ENCODE measurements around the gene TTLL8. TPM values are rescaled to one million over a fixed set of nuclear protein-coding genes. Genes with fewer than 3 reads are reported as not detected.

The TTLL8 gene
- total and polyA plus RNA-seq, 2 donors (not counting 1 experiment from before 2014, with no cell fraction given) = not detected

- Histone ChIP-seq H3K27me3 (ENCODE audit: control insufficient read depth, insufficient read depth, low read length) (no peaks in the 10 kb centered on the region), H3K9ac (ENCODE audit: insufficient read depth, low read length) (no peak overlapping the region), H2AFZ (ENCODE audit: low read length) (no peak overlapping the region), H3K9me3 (ENCODE audit: control insufficient read depth, insufficient read depth, low read depth, low read length) (no peaks in the 10 kb centered on the region), H3K4me3 (replicated peaks in 1 of 4; ENCODE audit: control extremely low read depth in 1 of 4, insufficient read depth in 1 of 4, low read depth in 3 of 4, low read length in 4 of 4) (no peak overlapping the region), H4K20me1 (ENCODE audit: control insufficient read depth, extremely low read depth, insufficient read depth, low read length) (no peaks in the 10 kb centered on the region), H3K36me3 (ENCODE audit: control insufficient read depth, insufficient read depth, low read length) (no peaks in the 10 kb centered on the region), H3K4me2 (ENCODE audit: extremely low read depth, insufficient read depth, low read length) (no peak overlapping the region), H3K79me2 (ENCODE audit: control insufficient read depth, insufficient read depth, low read length) (no peaks in the 10 kb centered on the region), H3K27ac (ENCODE audit: insufficient read depth, low read length) (no peak overlapping the region), H3K4me1 (ENCODE audit: control insufficient read depth, extremely low read depth, insufficient read depth, low read length) (no peaks in the 10 kb centered on the region)
- TF ChIP-seq EZH2 (IDR thresholded peaks at IDR 0.05; ENCODE audit: low read length, missing control alignments) = no peak
- no peak for TF ChIP-seq CTCF (conservative IDR thresholded peaks at IDR 0.05 in 1 of 2, IDR thresholded peaks at IDR 0.05 in 1 of 2; ENCODE audit: low read depth in 1 of 2, low read length in 2 of 2)
- no peak for DNase-seq (ENCODE audit: low read depth in 2 of 2)
Observed at GRCh38 chr22:50032109-50032871, 25.8 kb downstream of the TTLL8 start.

GRCh38 chr22:50031189-50032091, 26.7 kb downstream of the TTLL8 start:
- H3K27ac ChIP-seq (ENCODE audit: insufficient read depth, low read length) = no peak overlapping the region
- no peaks in the 10 kb centered on the region for H4K20me1 ChIP-seq (ENCODE audit: control insufficient read depth, extremely low read depth, insufficient read depth, low read length)
- no peak overlapping the region for H2AFZ ChIP-seq (ENCODE audit: low read length)
- no peaks in the 10 kb centered on the region for H3K9me3 ChIP-seq (ENCODE audit: control insufficient read depth, insufficient read depth, low read depth, low read length)
- TF ChIP-seq CTCF (conservative IDR thresholded peaks at IDR 0.05 in 1 of 2, IDR thresholded peaks at IDR 0.05 in 1 of 2; ENCODE audit: low read depth in 1 of 2, low read length in 2 of 2) = no peak
- no peak for TF ChIP-seq EZH2 (IDR thresholded peaks at IDR 0.05; ENCODE audit: low read length, missing control alignments)
- H3K4me3 ChIP-seq (replicated peaks in 1 of 4; ENCODE audit: control extremely low read depth in 1 of 4, insufficient read depth in 1 of 4, low read depth in 3 of 4, low read length in 4 of 4) = no peak overlapping the region
- H3K27me3 ChIP-seq (ENCODE audit: control insufficient read depth, insufficient read depth, low read length) = no peaks in the 10 kb centered on the region
- no peaks in the 10 kb centered on the region for H3K4me1 ChIP-seq (ENCODE audit: control insufficient read depth, extremely low read depth, insufficient read depth, low read length)
- H3K9ac ChIP-seq (ENCODE audit: insufficient read depth, low read length) = no peak overlapping the region
- no peaks in the 10 kb centered on the region for H3K36me3 ChIP-seq (ENCODE audit: control insufficient read depth, insufficient read depth, low read length)
- no peak for DNase-seq (ENCODE audit: low read depth in 2 of 2)
- no peaks in the 10 kb centered on the region for H3K79me2 ChIP-seq (ENCODE audit: control insufficient read depth, insufficient read depth, low read length)
- no peak overlapping the region for H3K4me2 ChIP-seq (ENCODE audit: extremely low read depth, insufficient read depth, low read length)

Data from fibroblast of lung (primary cell).